Measurements from ENCODE around the gene SORCS2.

DNA sequence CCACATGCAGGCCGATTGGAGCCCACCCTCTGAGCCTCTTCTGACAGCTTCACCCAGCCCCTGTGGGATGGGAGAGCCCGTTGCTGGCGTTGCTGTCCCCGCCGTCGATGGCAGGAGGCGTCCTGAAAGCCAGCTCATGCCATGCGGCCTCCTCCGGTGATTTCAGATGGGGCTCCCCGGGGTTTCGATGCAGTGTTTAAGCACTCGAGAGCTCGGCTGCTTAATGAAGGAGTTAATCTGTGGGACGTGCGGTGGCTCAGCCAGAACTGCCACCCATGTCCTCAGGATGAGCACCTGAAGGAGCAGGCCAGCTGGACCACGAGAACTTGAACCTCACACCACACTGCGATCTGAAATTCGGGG lies 95.6 kb downstream of the SORCS2 start:
- TF ChIP-seq, protein P1, sequence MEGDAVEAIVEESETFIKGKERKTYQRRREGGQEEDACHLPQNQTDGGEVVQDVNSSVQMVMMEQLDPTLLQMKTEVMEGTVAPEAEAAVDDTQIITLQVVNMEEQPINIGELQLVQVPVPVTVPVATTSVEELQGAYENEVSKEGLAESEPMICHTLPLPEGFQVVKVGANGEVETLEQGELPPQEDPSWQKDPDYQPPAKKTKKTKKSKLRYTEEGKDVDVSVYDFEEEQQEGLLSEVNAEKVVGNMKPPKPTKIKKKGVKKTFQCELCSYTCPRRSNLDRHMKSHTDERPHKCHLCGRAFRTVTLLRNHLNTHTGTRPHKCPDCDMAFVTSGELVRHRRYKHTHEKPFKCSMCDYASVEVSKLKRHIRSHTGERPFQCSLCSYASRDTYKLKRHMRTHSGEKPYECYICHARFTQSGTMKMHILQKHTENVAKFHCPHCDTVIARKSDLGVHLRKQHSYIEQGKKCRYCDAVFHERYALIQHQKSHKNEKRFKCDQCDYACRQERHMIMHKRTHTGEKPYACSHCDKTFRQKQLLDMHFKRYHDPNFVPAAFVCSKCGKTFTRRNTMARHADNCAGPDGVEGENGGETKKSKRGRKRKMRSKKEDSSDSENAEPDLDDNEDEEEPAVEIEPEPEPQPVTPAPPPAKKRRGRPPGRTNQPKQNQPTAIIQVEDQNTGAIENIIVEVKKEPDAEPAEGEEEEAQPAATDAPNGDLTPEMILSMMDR (IDR thresholded peaks at IDR 0.05) = no peak
- no peak for TF ChIP-seq POLR2A (IDR thresholded peaks at IDR 0.05)

All from Peyer's patch (tissue), 4 donors.